Endothelial cell (in vitro differentiated cells): ENCODE data around the gene C1GALT1C1. TPM values are rescaled to one million over a fixed set of nuclear protein-coding genes. Genes with fewer than 3 reads are reported as not detected.

Source experiments
- DNase-seq: peaks from one replicate; pipeline ENCODE4 v3.0.0; 2021; ENCODE audit warnings: low spot score
- H3K27ac Mint-ChIP-seq: one replicate; pipeline ENCODE4 v1.8.0; 2021; ENCODE audit warnings: mixed read lengths, inconsistent platforms; ENCODE audit not compliant: unreplicated experiment
- H3K27me3 Mint-ChIP-seq: one replicate; pipeline ENCODE4 v1.8.0; 2021; ENCODE audit warnings: mild to moderate bottlenecking, moderate library complexity, mixed read lengths, inconsistent platforms; ENCODE audit not compliant: unreplicated experiment
- H3K36me3 Mint-ChIP-seq: one replicate; pipeline ENCODE4 v1.8.0; 2021; ENCODE audit warnings: mild to moderate bottlenecking, low read depth, mixed read lengths, inconsistent platforms; ENCODE audit not compliant: unreplicated experiment
- H3K4me1 Mint-ChIP-seq: one replicate; pipeline ENCODE4 v1.8.0; 2021; ENCODE audit warnings: mild to moderate bottlenecking, mixed read lengths, inconsistent platforms; ENCODE audit not compliant: unreplicated experiment
- H3K4me3 Mint-ChIP-seq: one replicate; pipeline ENCODE4 v1.8.0; 2021; ENCODE audit warnings: mild to moderate bottlenecking, mixed read lengths, inconsistent platforms; ENCODE audit not compliant: unreplicated experiment
- H3K9me3 Mint-ChIP-seq: one replicate; pipeline ENCODE4 v1.8.0; 2021; ENCODE audit warnings: mixed read lengths, inconsistent platforms; ENCODE audit not compliant: unreplicated experiment
- total RNA-seq: library from RNA; stranded (reverse); fragmentation: NEBNext Ultra II Directional; extraction: Animal tissue kit (Norgen Biotek cat#: 25700); gene quantifications from one replicate; pipeline ENCODE4 v1.2.1, GENCODE V29; 2021; ENCODE audit not compliant: unreplicated experiment
- TF ChIP-seq, protein P1 (sequence below): fragments of 200-600 bp; sonication (generic); IDR thresholded peaks from one replicate; pipeline ENCODE4 v1.5.0; 2021; ENCODE audit warnings: antibody characterized with exemption; ENCODE audit not compliant: unreplicated experiment

C1GALT1C1 gene
- total RNA-seq, 1 donor from 2014 or later: 15.6 TPM

DNA sequence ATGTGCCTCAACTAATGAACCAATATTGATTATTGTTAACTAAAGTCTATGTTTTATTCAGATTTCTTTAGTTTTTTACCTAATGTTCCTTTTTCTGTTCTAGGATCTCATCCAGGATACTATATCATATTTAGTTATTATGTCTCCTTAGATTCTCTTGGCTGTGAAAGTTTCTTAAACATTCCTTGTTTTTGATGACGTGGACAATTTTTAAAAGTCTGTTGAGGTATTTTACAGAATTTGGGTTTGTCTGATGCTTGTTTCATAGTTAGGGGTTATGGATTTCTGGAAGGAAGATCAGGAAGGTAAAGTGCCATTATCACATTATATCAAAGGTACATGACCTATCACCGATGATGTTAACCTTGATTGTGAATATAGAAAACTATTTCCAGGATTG is 44.2 kb downstream of the C1GALT1C1 start:
- TF ChIP-seq, protein P1, sequence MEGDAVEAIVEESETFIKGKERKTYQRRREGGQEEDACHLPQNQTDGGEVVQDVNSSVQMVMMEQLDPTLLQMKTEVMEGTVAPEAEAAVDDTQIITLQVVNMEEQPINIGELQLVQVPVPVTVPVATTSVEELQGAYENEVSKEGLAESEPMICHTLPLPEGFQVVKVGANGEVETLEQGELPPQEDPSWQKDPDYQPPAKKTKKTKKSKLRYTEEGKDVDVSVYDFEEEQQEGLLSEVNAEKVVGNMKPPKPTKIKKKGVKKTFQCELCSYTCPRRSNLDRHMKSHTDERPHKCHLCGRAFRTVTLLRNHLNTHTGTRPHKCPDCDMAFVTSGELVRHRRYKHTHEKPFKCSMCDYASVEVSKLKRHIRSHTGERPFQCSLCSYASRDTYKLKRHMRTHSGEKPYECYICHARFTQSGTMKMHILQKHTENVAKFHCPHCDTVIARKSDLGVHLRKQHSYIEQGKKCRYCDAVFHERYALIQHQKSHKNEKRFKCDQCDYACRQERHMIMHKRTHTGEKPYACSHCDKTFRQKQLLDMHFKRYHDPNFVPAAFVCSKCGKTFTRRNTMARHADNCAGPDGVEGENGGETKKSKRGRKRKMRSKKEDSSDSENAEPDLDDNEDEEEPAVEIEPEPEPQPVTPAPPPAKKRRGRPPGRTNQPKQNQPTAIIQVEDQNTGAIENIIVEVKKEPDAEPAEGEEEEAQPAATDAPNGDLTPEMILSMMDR: no peak
- no peak overlapping the region for H3K4me3 Mint-ChIP-seq
- no peaks in the 10 kb centered on the region for H3K36me3 Mint-ChIP-seq
- H3K27ac Mint-ChIP-seq: no peak overlapping the region
- H3K4me1 Mint-ChIP-seq: no peaks in the 10 kb centered on the region
- DNase-seq: no peak
- no peaks in the 10 kb centered on the region for H3K9me3 Mint-ChIP-seq
- H3K27me3 Mint-ChIP-seq: no peaks in the 10 kb centered on the region

Other genes starting within 250 kb of the C1GALT1C1 start
- gene LAMP2, start 160.8 kb downstream of the C1GALT1C1 start, total RNA-seq: 67.5 TPM
- gene CUL4B, start 69.1 kb downstream of the C1GALT1C1 start, total RNA-seq: 44.3 TPM
- 34.7 TPM for gene MCTS1, start 26.0 kb downstream of the C1GALT1C1 start, total RNA-seq
- not detected for gene CT47B1, start 245.8 kb upstream of the C1GALT1C1 start, total RNA-seq